RPMI8226 (cell line): ENCODE measurements around the gene MIA2.

Source experiments
- DNase-seq: peaks from one replicate; pipeline ENCODE4 v3.0.0-alpha.2; 2015

MIA2 gene

DNA sequence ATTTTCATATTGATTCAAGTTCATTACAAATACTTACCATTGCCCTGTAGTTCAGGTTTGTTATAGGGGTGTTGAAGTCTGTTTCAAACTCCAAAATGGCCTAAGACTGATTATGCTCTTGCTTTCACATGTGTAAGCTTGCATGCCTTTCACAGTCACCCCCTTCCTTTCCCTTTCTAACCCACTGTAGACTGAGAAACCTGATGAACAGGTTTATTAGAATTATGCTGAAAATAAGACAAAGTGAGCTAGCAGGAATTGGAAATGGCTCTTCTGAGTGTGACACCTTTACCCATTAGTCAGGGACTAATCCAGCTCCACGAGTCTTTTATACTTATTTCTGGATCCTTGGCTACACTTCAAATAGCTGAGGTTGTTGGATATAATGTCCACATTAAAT is 159.6 kb downstream of the MIA2 start:
- DNase-seq: no peak

DNA sequence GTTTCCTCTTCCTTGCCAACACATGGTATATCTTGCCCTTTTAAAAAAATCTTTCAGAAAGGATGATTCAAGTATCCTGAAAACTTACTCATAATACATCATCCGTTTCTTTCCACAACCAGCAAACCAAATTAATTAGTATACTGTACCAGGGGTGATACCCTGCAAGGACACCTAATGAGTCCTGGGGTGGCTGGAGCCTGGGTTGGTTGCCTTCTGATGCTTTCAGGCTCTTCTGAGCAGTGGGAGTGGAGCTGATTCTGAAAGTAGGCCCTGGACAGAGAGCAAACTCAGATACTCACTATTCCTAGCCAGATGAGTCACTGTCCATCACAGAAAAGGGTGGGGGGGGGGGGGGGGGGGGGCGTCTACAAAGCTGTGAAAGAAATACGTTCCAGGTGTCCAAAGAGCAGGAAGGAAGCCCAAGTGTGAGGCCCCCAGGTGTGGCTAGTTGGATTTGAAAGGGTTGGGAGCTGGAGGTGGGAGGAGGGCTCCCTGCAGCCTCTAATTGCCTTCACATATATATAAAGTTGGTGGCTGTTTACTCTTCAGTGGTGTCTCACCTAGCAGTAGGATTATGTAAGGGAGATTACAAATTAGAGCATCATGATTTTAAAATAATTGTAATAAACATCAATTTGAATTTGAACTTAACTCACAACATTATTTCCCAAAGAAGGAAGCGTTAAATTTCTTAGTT is 162.0 kb downstream of the MIA2 start:
- no peak for DNase-seq

DNA sequence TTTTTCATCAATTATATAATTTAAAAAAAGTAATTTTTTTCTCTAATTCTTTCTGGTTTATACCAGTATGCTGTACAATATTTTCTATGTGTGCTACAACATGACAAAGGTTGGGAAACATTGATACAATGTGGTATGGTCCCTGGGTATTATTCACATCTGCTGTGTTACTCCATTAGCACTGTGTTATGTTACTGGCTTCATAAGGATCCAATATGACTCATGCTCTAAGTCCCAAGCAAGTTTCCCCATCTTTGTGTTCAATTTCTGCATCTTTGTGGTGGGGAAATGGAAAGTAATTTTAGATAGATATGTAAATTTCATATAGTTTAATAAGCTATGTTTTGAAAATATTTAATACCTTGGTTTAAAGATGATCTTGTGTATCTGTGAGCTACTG is 162.7 kb downstream of the MIA2 start:
- DNase-seq: no peak

DNA sequence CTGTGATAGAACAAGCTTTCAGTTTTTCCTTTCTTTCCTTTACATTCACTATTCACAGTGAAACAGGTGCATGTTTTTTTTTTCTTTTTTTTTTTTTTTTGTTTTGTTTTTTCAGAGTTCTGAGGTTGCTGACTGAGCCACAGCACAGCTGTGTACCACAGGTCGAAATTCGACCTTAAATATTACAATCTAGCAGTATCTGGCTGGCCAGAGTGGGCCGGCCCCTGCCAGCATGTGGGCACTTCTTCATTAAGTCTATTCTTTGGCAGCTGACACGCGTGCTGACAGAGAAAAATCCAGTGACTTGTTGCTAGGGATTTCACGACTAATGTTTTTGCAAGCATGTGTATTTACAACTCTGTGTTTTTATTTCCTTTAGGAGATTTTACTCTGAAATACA is 164.7 kb downstream of the MIA2 start:
- no peak for DNase-seq

DNA sequence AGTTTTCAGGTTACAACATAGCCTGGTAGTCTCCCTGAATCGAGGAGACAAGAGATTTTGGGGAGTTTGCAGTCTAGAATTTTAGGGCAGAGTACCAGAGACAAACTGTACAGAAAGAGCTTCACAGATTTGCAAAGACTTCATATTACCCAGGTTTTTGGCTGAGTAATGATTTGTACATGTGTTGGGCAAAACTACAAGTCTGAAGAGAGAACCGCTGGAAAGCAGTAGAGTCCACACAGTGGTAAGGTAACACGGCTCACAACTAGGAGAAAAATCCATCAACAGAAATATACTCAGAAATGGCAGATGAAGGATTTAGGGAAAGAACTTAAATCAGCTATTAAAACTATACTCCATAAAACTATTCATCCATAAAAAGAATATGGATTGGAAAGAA is 172.8 kb downstream of the MIA2 start:
- DNase-seq: no peak

DNA sequence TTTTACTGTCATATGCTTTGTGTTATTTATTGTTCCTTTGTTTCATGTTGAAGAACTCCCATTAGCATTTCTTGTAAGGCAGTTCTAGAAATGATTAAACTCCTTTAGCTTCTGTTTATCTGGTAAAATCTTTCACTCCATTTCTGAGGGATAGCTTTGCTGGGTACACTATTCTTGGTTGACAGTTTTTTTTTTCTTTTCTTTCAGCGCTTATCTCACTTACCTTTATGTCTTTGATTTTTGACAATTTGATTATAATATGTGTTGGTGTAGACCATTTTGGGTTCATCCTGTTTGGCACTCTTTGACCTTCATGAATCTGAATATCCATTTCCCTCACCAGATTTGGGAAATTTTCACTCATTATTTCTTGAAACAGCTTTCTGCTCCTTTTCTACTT is 182.4 kb downstream of the MIA2 start:
- DNase-seq: no peak

DNA sequence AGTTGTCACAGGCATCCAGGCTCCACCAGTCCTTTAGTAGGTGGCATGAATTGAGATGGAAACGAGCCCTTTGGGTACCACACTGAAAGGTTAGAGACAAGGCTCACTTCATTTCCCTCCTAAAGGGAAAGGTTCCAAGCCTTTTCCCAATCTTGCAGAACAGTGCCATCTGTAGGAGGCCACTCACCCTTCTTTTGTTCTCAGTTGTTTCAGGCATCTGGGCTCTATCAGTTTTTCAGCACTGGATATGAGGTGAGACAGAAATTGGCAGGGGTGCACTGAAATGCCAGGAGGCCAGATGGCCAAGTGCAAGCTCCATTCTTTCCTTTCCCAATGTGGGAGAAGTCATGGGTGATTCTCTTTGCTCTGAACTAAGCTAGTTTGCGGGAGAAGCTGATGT is 183.3 kb downstream of the MIA2 start:
- no peak for DNase-seq

DNA sequence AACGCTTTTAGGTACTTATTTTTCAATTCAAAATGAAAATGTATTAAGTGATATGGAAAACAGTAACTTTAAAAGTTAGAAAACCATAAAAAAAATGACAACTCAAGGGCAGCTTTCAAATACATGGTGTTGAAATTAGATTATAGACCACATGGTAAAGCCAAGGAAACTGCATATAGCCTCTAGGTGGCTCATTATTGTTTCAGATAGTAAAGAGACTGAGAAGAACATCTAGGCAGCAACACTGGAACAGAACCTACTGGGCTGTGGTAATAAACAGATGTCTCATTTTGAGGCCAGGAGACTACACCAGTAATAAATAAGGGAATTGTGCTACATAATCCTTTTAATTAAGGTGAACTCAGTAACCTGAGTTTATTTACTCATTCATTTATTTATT is 185.6 kb downstream of the MIA2 start:
- no peak for DNase-seq

DNA sequence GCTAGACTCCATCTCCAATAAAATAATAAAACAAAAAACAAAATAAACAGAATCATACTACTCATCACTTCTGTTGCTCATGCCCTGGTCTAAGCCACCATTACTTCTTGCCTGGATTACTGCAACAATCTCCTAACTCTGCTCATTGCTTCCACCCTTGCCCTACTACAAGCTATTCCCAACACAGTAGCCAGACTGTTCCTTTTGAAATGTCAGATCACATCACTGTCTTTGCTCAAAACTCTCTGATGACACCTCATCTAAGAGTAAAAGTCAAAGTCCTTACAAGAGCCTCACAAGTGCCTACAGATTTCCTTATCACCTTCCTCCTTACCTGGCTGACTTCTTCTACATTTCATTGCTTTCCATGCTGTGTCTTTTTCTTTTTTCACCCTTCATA is 188.5 kb downstream of the MIA2 start:
- no peak for DNase-seq

DNA sequence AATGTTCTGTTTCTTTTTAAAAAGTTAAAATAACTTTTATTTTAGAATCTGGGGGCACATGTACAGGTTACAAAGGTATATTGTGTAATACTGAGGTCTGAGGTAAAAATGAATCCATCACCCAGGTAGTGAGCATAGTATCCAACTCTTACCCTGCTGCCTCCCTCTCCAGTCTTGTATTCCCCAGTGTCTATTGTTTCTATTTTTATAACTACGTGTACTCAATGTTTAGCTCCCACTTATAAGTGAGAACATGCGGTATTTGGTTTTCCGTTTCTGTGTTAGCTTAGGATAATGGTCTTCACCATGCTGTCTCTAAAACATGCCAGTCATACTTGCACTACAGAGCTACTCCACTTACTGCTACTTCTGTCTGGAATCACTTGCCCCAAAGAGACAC is 190.1 kb downstream of the MIA2 start:
- no peak for DNase-seq

DNA sequence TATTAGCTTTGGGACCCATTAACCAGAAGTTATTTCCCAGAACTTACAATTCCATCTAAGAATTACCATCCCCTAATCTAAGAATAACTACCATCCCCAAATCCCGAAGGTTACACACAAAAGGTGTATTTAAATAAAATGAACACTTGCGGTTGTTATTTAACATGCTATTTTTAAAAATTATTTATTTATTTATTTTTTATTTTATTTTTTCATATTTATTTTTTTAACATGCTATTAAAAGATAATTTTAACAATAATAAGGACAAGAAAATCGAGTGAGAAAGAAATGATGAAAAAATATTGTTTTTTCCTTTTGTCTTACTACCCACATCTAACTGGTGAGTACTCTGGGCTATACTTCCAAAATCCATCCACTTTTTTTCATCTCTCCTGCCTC is 192.2 kb downstream of the MIA2 start:
- DNase-seq: no peak

DNA sequence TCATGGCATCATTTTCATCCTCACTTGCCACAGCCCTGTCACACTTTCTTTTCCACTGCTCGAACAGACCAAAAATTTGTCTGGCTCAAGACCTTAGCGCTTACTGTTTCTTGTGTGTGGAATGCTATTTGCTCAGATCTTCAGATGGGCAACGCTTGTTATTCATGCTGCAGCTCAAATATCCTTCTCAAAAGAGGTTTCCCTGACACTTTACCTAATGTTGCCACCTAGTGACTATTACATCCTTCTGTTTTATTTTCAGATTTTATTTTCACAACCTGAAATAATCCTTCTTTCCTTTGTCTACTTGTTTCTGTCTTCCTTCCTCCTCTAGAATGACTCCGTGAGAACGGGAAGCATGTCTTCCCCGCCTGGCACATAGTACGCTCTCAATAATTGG is 192.9 kb downstream of the MIA2 start:
- DNase-seq: no peak

DNA sequence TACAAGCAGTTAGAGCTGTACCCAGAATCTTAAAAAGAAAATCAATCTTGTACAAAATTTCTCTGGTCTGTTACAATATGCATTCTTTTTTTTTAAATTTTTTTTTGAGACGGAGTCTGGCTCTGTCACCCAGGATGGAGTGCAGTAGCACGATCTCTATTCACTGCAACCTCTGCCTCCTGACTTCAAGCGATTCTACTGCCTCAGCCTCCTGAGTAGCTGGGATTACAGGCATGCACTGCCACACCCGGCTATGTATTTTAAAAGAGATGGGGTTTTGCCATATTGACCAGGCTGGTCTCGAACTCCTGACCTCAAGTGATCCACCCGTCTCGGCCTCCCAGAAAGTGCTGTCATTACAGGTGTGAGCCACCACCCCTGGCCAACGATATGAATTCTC is 194.4 kb downstream of the MIA2 start:
- no peak for DNase-seq

DNA sequence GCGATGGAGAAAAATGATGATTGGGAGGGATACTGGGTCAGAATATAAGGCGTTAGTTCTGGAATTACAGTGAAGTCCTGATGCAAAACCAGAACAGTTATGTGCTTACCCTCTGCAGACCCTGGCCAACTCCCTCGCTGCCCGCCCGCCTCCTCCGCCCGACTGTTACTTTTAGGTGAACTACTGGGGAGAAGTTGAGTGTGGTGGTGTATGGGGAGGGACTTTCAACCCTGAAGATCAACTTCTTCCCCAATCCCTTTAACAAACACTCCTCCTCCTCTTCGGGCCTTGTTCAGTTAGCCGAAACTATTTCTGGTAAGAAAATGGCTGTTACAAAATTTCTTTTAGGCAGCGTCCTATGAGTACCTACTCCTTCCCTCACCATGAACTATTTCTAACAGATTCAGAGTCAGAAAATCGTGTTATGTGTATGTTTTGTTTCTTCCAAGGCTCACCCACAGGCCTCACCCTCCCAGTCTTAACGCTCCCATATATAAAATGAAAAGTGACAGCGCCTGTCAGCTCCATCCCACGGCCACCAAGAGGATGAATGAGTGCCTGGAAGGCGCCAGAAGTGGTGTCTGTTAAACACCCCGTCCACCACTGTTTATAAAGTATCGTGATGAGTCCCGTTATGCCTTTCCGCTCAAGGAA is 197.2 kb downstream of the MIA2 start:
- no peak for DNase-seq

DNA sequence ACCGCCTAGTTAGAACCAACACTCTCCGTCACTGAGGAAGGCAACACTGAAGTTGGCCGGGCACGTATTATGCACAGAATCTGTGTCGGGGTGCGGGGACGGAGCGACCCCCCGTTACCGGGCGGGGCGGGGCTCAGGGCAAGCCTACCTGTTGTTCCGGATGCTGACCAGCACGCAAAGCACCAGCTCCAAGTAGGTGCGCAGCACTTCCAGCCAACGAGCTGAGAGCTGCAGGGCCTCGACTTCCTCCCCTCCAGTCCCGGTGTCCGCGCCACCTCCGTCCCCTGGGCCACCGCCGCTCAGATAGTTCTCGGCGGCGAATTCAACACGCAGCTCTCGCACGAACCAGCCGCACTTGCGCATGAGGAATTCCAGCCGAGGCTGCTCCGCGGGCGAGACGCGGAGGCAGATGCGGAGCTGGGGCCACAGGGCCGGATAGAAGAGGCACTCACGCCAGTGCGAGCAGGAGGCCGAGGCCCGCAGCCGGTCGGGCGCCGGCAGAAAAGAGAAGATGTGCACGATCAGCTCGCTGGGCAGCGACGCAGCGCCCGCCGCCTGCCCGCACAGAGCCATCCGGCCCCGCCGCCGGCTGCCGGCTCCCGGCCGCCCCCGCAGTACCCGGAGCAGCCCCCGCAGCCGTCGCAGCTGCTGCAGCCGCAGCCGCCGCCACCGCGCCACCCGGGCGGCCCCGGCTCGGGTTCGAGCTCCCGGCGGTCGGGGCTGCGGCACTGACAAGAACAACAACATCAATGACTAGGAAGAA is 197.9 kb downstream of the MIA2 start:
- peak; percentile 51 for DNase-seq

DNA sequence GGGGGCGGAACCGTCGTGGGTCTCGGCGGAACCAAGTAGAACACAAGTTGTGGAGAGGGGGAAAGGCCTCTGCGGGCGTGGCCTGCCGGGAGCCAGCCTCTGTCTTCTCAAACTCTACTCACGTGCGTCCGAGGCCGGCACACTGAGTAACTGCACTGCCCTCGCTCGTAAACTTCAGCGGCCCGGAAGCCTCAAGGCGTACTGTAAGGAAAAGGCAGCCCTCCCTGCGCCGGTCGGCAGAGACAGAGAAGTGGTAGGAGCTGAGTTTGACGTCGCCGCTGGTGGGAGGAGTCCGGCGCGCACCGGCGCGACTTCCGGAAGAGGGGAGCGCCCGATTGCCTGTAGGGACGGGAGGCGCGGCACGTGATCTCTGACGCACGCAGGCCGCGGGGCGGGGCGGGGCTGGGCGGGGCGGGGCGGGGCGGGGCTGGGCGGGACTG is 198.5 kb downstream of the MIA2 start, which contains the start of gene FBXO33:
Gene FBXO33, minus strand, starts transcription at position 255 of the 440 bp plus-strand sequence. CDS start 271 bp downstream, outside the sequence.
- DNase-seq: peak; percentile 92

DNA sequence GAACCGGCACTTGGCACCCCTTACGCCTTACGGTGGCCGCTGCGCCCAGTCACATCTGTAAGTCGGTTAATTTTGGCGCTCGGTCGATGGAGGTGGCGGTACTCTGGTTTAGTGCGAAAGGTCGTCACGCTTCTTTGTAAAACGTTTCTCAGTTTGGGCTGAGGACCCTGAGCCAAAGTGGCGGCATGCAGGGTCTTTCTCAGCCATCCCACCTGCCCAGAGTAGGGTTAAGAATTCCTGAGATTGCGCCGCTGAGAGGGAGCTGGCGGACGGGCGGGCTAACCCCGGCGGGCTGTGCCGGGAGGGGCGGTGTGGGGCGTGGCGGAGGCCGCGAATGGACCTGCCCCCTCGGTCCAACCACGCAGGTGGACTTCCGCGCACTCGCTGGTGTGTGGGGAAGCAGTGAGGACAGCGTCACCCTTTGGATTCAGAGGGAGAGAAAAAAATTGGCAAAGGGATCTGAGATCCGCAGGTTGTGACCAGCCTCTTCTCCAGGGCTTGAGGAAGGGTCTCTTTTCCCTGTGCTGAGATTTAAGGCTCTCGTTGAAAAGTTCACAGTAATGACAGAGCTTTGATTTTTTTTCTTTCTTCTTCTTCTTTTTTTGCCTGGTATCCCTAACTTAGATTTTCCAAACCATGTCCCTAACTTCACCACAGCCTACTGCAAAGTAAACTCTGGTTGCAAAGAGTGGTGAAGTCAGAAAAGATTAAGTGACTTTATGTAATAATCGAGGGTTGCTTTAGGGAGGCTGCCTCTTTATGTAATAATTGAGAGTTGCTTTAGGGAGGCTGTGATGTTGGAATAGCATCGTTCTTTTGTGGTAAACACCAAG is 199.1 kb downstream of the MIA2 start:
- peak; percentile 88 for DNase-seq

DNA sequence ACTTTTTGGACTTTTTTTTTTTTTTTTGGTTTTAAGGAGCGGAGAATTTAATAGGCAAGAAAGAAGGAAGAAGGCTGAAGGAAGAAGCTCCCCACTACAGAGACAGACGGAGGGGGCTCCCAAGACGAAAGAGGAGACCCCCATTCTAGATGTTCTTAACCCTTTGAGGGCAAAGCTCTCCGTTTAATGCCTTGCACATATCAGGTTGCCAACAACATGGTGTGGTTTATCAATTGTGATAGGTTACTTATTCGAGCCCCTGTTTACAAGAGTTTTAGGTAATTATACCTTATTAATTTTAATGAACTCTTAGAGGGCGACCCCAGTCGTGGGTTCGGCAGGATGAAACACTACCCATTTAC is 199.7 kb downstream of the MIA2 start:
- no peak for DNase-seq

DNA sequence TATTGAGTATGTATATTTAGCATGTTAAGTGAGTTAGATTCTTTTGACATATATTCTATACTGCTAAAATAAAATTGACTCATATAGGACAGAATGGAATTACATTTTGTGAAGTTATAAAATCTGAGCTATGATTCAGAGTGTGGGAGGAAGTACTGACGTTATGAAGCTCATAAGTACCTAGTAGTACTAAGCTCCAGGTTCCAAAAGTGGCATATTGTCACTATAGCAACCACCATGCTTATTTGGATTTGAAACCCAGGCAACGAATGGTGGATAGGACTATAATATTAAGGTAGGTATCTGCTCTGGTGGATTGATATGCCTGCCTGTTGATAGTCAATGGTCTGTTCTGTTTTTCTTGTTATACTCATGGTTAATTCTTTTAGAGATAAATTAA is 200.7 kb downstream of the MIA2 start:
- no peak for DNase-seq

DNA sequence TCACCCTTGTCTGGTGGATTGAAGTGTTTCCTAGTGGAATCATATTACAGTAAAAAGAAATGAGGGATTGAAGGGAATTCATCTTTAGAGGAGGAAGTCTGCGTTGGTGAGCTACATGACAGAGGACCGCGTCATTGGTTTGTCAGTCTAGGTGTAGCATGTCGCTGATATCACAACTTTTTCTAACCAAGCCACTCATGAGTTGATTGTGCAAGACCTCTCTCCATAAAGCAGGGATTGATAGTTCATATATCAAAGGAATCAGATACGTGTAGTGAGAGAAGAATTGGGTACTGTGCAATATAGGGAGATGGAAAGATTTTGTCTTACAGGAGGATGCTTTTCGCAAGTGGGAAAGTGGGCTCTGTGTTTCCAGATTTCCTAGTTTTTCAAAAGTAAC is 201.5 kb downstream of the MIA2 start:
- no peak for DNase-seq
